Measurements from ENCODE around the gene SETD2.
"Not testable (repeated sequence)": the region's sequence is repeated elsewhere in the genome, so short reads cannot be mapped to it uniquely, and the experiment has no call there.

Gene SETD2

DNA sequence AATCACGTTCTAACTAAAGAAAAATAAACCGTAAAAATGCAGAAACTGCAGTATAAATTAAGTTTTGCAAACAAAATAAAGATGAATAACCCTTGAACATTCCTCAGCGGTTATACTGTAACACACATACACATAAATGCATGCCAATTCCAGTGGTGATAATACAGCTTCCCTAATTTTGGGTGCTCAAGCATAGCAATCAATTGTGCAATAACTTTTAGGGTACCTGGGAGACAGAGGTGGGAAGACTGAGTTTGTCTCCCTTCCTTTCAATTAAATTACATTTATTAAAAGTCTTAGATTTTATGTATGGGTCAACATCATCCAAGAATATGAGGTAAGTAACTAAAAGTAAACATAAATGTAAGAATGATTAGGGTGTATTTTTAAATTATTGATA, 71.8 kb downstream of the SETD2 start:
- no peak for DNase-seq

DNA sequence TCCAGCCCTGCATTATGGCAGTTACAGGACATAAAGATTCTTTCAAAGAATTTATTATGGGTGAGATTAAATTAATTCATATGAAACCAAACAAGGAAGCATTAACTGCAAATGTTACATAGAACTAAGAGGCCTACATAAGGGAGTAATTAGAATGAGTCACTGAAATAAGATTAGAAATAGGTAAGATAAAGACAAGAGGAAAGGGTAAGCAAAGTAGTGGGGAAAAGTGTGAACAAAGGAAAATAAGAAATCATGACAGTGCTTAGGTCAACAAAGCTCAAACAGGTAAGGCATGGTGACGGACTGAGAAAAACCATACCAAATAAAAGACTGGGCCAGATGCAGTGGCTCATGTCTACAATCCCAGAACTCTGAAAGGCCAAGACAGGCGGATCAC, 74.3 kb downstream of the SETD2 start:
- DNase-seq = no peak

DNA sequence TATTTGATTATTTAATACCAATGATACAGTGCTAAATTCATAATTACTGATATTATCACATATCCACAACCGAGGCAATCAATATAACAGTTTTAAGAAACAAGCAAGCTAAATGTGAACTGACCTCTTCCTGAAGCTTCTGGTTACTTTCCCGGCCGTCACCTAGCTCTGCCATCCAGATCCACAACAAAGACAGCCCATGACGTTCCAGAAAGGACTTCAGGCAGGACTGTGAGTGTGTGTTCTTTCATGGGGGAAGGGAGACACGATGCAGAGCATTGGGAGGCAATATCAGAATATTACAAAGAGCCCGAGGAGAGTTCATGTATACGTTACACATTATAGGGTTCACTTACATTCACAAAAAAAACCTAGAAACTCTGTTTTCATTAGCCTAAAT, 77.8 kb downstream of the SETD2 start:
- no peak for DNase-seq

DNA sequence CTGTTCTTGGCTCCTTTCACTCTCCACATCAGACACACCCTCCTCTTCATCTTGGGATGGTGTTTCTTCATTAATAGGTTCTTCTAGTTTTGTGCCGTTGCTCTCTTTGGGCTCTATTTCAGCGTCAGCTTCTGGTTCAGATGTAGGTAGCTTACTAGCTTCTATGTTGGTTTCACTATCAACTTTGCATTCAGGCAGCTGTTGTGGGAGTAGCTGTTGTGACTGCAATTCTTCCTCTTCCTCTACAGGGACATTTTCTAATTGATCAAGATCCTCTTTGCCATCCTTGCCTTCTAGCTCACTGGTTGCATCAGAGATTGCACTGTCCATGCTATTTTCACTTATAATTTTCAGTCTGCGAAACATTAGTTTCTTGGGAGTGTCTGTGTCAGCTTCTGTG, 80.1 kb downstream of the SETD2 start:
- no peak for DNase-seq

DNA sequence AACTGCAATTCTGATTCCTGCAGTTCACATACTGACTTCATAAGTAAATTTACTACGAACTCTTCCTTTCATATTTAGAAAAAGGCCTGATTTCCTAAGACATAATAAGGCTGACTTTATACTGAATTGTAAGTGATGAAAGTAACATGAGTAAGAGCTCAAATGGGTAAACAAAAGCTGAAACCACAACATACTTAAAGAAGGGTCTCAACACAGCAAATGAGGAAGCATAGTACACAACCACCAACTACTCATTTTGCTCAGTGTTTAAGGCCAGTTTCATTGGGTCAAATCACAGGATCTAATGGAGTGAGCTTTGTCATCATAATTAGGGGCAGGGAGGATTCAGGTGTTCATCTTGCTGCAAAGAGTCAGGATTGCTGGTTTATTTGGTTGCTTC, 81.4 kb downstream of the SETD2 start:
- DNase-seq = no peak

DNA sequence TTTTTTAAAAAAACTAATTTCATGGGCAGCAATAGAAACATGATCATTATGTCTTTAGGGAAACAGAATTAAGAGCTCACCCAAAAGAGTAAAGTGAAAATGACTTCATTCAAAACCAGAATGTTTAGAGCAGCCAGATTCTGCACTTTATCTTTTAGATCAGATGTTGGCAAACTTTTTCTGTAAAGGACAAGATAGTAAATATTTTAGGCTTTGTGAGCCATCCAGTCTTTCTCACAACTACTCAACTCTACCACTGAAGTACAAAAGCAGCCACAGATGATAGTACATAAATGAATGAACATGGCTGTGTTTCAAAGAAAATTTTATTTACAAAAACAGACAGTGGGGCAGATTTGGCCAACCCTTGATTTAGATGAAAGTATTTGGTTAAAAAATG, 84.5 kb downstream of the SETD2 start:
- no peak for DNase-seq

DNA sequence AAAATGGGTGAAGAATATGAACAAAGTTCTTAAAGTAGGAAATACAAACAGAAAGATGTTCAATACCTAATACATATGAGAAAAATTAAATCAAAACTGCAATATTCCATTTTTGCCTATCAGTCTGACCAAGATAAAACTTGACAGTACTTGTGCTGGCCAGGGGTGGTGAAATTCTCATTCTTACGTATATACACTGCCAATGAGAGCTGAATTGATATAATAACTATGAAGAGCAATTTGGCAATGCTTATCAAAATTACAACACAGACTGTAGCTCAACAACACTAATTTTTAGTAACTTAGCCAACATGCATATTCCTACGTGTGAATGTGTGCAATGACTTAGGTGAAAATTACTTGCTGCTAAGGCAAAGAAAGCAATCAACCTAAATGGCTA, 90.2 kb downstream of the SETD2 start:
- no peak for DNase-seq

DNA sequence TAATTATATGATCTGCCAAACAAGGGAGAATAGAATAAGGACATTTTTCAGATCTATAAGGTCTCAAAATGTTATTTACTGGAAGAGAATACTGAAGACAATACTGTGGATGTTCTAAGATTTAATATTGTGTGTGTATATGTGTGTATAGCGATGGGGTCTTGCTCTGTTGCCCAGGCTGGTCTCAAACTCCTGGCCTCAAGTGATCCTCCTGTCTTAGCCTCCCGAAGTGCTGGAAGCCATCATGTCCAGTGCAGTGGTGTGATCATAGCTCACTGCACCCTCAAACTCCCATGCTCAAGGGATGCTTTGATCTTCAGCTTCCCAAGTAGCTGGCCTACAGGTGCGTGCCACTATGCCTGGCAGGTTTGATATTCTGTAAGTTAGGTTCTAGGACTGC, 93.1 kb downstream of the SETD2 start:
- DNase-seq = no peak

DNA sequence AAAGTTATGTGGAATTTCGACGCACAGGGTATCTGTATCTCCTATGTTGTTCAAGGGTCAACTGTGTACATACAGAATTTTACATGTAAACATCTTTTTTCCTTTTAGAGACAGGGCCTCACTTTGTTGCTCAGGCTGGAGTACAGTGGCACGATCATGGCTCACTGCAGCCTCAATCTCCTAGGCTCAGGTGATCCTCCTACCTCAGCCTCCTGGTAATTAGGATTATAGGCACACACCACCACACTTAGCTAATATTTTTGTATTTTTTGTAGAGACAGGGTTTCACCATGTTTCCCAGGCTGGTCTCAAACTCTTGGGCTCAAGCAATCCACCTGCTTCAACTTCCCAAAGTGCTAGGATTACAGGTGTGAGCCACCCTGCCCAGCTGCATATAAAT, 97.7 kb downstream of the SETD2 start:
- DNase-seq = not testable (repeated sequence)

DNA sequence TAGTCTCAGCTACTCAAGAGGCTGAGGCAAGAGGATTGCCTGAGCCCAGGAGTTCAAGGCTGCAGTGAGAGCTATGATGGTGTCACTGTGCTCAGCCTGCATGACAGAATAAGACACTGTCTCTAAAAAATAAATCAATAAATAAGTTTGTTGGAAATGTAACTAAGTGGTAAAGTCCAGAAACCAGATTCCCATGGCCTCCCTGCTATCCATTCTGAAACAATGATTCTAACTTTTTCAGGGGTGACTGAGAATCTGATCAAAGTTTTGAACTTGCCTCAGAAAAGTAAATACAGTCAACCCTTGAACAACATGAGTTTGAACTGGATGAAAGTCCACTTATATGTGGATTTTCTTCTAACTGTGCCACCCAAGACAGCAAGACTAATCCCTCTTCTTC, 98.2 kb downstream of the SETD2 start:
- no peak for DNase-seq

DNA sequence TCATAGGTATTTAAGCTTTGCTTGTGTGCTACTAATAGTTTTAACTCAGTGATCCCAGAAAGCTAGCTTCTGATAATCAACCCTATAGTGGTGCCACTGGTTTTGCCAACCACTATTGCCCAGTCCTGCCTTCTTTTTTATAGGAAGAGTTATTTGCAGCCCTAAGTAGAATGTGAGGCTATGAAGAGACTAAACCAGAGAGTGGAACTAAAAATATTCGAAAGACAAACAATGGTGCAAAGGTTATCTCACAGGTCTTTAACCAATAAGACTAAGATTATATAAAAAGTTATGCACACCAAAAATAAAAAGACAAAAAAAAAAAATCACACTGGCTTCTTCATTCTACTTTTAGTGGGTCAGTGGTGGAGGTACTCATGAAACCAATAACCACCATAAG, 98.9 kb downstream of the SETD2 start:
- DNase-seq = no peak

DNA sequence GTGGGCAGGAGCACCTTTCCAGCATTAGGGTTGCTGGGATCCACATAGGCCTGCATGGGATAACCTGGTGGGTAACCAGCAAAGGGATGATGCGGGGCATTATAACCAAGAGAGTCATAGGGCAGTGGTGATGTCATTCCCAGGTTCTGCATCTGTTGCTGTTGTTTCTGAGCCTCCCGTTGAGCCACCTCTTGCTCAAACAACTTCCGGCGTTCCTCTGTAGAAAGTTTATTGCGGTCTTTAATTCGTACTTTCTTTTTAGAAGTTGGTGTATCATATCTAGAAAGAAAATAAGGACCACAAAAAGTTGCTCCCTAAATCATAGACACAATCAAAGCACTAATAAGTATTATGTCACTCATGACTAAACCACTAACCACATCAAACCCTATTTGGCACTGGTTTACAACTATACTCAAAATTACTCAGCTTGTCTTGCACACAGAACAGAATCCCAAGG, 106.7 kb downstream of the SETD2 start:
- DNase-seq = no peak

DNA sequence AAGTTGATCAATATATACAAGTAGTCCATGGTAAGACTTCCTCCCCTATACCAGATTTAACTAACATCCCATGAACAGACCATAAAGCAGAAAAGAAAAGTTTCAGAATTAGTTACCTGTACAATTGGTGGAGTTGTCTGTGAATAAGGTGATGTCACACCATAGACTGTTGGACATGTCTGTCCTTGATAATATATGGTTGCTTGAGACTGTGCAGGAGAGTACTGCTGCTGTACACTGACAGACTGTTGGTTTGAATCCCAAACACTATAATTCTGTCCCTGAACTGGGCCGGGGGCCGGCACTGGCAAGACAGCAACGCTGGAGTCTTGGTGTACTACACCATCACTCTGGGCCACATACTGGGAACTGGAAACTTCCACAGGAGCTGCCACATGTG, 107.2 kb downstream of the SETD2 start:
- DNase-seq = no peak

DNA sequence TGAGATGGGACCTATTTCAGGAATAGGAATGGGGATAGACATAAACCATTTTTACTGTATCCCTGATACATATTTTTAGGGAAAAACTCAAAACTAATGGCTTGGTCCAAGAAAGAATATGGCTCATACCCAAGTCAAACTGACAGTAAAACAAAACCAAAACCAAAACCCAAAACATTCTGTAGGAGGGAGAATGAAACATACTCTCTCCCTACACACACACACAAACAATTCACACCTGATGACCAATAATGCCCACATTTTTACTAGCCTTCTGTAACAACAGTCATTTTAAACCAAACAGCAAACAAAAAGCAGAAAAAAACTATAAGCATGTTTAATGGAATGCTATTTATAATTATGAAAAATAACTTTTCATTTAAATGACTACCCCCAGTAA, 109.5 kb downstream of the SETD2 start:
- DNase-seq = no peak

DNA sequence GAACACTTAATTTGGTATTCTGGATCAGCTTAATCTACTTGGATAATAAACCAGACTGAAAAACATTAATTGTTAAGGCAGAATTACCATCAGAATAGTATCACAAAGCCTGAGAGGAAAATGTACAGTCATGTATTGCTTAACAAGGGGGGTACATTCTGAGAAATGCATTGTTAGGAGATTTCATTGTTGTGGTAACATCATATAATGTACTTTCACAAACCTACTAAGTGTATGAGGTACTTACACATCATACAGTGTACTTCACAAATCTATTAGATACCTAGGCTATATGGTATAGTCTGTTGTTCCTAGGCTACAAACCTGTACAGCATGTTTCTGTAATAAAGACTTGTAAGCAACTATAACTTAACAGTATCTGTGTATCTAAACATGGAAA, 116.2 kb downstream of the SETD2 start:
- no peak for DNase-seq

DNA sequence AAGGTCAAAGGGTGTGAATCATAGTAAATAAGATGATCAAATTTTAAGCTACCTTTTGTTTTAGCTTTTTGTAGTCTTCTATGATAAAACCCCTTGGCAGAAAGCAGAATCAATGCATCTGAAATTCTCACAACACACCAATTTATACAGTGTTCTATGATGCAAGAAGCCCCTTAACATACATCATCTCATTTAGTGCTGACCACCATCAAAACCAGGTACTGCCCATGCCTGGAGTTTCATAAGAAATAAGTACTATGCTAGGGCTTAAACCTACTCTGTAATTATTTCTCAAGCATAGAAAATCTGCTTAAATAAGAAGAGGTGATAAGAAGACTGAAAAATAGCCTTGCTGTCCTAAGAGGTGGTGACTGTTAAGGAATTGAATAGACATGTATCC, 116.8 kb downstream of the SETD2 start:
- no peak for DNase-seq

DNA sequence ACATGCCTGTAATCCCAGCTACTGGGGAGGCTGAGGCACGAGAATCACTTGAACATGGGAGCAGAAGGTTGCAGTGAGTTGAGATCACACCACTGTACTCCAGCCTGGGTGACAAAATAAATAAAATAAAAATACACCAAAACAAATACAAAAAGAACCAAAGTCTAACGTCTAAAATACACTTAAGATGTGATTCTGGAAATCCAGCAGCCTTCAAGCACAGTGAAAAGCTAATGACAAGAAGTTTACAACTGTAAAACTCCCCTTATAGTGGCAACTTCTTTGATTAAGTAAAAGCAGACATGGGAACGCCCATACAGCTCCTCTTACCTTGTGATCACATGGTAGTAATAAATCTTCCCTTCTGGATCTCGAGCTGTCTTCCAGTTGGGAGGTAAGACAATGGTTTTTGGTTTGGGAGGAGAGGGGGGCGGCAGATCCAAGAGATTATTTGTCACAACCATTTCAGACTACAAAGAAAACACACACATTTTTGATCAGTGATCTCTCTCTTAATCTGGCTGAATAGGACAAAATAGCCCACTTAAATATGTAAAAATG, 121.6 kb downstream of the SETD2 start:
- DNase-seq = peak; percentile 59

DNA sequence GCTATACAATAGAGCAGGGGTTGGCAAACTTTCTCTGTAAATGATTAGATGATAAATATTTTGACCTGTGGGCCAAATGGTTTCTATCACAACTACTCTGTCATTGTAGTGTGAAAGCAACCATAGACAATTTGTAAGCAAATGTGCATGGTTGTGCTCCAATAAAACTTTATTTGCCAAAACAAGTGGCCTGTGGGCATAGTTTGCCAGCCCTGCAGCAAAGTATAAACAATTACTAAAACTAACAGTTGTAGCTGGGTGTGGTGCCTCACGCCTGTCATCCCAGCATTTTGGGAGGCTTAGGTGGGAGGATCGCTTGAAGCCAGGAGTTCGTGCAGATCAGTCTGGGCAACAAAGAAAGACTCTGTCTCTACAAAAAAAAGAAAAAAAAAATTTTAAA, 122.8 kb downstream of the SETD2 start:
- DNase-seq = no peak

DNA sequence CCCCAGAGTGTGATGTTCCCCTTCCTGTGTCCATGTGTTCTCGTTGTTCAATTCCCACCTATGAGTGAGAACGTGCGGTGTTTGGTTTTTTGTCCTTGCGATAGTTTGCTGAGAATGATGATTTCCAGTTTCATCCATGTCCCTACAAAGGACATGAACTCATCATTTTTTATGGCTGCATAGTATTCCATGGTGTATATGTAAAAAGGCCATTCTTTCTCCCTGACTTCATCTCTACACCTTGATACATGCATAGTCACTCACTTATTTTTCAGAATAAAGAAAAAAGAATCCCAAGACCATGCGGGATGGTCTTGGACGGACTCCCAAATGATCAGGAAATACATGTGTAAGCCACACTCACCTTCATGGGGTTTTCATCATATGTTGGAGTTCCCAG, 126.6 kb downstream of the SETD2 start:
- DNase-seq = not testable (repeated sequence)

DNA sequence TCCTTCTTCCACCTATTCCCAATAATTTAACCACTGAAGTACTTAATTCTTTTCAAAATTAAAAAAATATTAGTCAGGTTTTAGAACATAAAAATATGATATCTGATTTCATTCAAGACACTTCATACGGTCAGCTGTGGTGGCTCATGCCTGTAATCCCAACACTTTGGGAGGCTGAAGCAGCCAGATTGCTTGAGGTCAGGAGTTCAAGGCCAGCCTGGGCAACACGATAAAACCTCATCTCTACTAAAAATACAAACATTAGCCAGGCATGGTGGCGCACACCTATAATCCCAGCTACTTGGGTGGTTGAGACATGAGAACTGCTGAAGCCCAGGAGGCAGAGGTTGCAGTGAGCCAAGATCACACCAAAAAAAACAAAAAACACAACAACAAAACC, 127.8 kb downstream of the SETD2 start:
- DNase-seq = no peak

DNA sequence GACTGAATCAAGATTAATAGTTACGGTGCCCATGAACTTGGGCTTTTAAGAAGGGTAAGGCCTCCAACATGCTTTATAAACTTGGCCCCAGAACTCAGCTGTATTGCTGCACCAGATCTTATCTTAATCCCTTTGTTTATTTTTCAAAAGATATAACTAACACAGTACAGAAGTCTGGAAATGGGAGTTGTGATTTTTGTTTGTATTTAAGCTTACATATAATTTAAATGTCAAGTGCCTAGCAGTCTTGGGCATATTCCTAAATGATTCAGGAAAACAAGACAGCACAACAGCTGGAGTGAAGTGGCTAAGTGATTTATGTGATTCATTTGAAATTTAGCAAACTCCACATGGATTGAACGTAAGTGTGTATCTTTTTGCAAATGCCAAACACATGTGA, 128.3 kb downstream of the SETD2 start:
- no peak for DNase-seq

DNA sequence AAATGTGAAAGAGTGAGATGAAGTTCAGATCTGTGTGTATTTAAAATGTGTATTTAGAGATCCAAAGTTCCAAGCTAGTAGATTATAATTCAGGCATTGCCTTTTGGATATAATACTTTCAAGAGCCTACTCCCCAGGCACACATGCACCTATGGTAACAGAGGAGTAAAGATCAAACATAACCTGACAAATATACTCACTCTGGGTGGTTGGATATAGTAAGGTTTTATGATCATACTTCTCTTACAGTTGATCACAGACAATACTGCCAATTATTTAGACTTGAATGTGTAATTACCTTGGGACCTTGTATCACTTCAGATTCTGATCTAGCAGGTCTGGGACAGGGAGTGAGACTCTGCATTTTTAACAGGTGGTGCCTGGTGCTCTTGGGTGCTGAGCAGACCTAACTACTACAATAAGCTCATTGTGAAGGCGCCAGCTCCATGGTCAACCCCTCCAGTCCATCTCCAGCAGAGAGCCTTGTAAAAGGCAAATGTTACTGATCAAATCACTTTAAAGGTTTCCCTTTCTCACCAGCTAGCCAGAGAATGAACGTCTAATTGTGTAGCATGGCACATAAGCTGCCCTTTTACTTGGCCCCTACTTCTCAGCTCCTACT, 128.9 kb downstream of the SETD2 start:
- DNase-seq = no peak

DNA sequence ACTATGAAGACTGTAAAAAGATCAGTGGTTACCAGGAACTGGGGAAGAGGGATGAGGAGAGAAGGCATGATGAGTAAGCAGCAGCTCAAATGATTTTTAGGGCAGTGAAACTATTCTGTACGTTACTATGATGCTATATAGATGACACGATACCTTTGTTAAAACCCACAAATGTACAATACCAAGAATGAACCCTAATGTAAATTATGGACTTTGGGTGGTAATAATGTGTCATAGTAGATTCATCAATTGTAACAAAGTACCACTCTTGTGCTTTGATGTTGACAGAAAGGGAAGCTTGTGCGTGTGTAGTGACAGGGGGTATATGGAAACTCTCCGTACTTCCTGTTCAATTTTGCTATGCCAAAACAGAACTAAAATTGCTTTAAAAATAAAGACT, 132.9 kb downstream of the SETD2 start:
- not testable (repeated sequence) for DNase-seq

DNA sequence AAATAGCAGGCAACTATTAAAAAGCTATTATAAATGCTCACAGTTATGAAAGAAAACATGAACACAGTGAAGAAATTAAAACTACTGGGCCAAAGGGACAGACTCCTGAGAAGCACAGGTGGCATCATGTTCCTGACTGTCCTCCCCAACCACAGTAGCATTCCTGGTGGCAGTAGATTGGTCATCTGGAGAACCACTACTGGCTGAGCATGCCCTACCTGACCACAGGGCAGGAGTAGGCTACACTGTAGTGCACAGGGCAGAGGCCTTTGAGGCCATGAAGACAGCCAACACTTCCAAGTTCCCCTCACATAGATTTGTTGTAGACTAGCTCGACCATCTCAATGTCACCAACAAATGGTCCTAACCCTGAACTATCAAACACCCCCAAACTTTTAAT, 135.2 kb downstream of the SETD2 start:
- no peak for DNase-seq

DNA sequence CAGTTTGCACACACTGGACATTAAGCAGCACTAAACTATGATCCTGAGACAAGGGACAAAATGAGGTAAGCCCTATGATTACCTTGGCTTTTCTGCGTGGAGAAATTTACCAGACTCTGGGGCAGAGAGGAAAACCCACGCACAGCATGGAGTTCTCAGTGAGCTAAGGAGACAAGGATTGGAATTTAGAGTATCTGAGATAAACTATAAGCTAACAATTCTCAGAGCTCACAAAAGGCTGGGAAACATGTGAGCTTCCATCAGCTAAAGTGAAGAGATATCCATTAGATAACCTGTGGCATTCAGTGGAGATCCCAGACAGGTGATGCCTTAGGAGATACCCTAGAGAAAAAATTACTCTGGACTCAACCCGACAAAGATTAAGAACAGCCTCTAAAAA, 135.8 kb downstream of the SETD2 start:
- DNase-seq = no peak

Data from NCI-H82 (cell line).